Upper lobe of left lung (tissue), 4 donors: ENCODE measurements around the gene DRAM1.

ENCODE experiments used
- CTCF ChIP-seq, 6 experiments: fragments of 450-650 bp in 4 of 6; fragments of 200-600 bp in 2 of 6; sonication (generic) in 2 of 6; IDR thresholded peaks; one replicate each; pipeline ENCODE4 v1.5.1; 2016 to 2019; ENCODE audit warnings: antibody characterized with exemption in 6 of 6
- POLR2AphosphoS5 ChIP-seq, 2 donors: sonication (generic); formaldehyde crosslinking; IDR thresholded peaks; one replicate each; pipeline ENCODE4 v1.5.1; 2017; ENCODE audit warnings: antibody characterized with exemption in 2 of 2

- no peak for TF ChIP-seq CTCF (IDR thresholded peaks at IDR 0.05)
- TF ChIP-seq POLR2AphosphoS5 (IDR thresholded peaks at IDR 0.05) = no peak
Measured at GRCh38 chr12:101877806-101878242, 444 bp downstream of the DRAM1 start.
